GM12878 (cell line): ENCODE data around the gene HNRNPDL. TPM values are rescaled to one million over a fixed set of nuclear protein-coding genes. Genes with fewer than 3 reads are reported as not detected.
A peak's percentile ranks its signal among the peaks of the same experiment; 100 is the strongest.

Source experiments
- ATAC-seq: fragments of 200-7000 bp; cut with Tn5 transposase; 3 replicates; pipeline ENCODE4 v1.9.1; 2020; ENCODE audit warnings: mild to moderate bottlenecking, moderate library complexity
- BruUV-seq: library from RNA; stranded (reverse); fragments of 400-500 nt; replicated peaks from 2 replicates; lab custom pipeline; 2021; lab: Mats Ljungman, UMichigan
- CTCF ChIA-PET: fragments of 300-600 bp; sonication (Branson Sonifier 250); formaldehyde crosslinking; extraction: SDS; loops from one replicate; lab custom pipeline; 2021; ENCODE audit warnings: inconsistent platforms; lab: Yijun Ruan, JAX
- POLR2A ChIA-PET: fragments of 350-600 bp; formaldehyde crosslinking; extraction: SDS; loops from one replicate; lab custom pipeline; 2021; ENCODE audit warnings: inconsistent platforms; lab: Charles Lee
- RAD21 ChIA-PET: fragments of 300-600 bp; sonication (Branson Sonifier 250); formaldehyde crosslinking; loops from one replicate; lab custom pipeline; 2023; ENCODE audit warnings: antibody characterized with exemption; ENCODE audit not compliant: unreplicated experiment; lab: Charles Lee
- SMC1A ChIA-PET: fragments of 300-600 bp; sonication (Branson Sonifier 250); formaldehyde crosslinking; loops from one replicate; lab custom pipeline; 2023; ENCODE audit not compliant: unreplicated experiment, uncharacterized antibody; lab: Charles Lee
- DNase-seq: peaks from one replicate; pipeline ENCODE4 v3.0.0-alpha.2; 2011; ENCODE audit warnings: low read depth, low spot score
- FAIRE-seq: peaks from 3 replicates; lab custom pipeline; 2011; peaks lifted over from hg19 to GRCh38; lab: Jason Lieb, UNC
- H2AFZ ChIP-seq: 2 replicates; pipeline ENCODE4 v1.6.0; 2011; ENCODE audit warnings: low read depth, low read length, control low read depth; ENCODE audit not compliant: control insufficient read depth
- H3K27ac ChIP-seq: 2 replicates; pipeline ENCODE4 v1.5.1; 2011; ENCODE audit warnings: control low read depth; ENCODE audit not compliant: control insufficient read depth, insufficient read depth
- H3K27me3 ChIP-seq, 2 experiments: replicated peaks in 1 of 2; 2 replicates each; pipeline versions ENCODE4 v1.6.0 to v1.6.1; 2011; ENCODE audit warnings: low read length in 1 of 2; ENCODE audit not compliant: control insufficient read depth in 2 of 2, insufficient read depth in 2 of 2
- H3K36me3 ChIP-seq, 2 experiments: 2 replicates each; pipeline ENCODE4 v1.5.1; 2011; ENCODE audit warnings: low read length in 1 of 2; ENCODE audit not compliant: control insufficient read depth in 2 of 2, insufficient read depth in 2 of 2
- H3K4me1 ChIP-seq: 2 replicates; pipeline ENCODE4 v1.6.1; 2011; ENCODE audit warnings: mild to moderate bottlenecking, low read length, moderate library complexity, mixed read lengths; ENCODE audit not compliant: control insufficient read depth, insufficient read depth
- H3K4me2 ChIP-seq: 2 replicates; pipeline ENCODE4 v1.6.0; 2011; ENCODE audit warnings: control low read depth; ENCODE audit not compliant: control insufficient read depth, insufficient read depth
- H3K4me3 ChIP-seq: fragments of 200-600 bp; sonication (generic); 2 replicates; pipeline ENCODE4 v1.5.1; 2016
- H3K79me2 ChIP-seq: 2 replicates; pipeline ENCODE4 v1.6.0; 2011; ENCODE audit warnings: low read length; ENCODE audit not compliant: control insufficient read depth, insufficient read depth
- H3K9ac ChIP-seq: 2 replicates; pipeline ENCODE4 v1.8.0; 2011; ENCODE audit warnings: low read length, control low read depth, mixed read lengths; ENCODE audit not compliant: control insufficient read depth, insufficient read depth
- H3K9me3 ChIP-seq: replicated peaks from 3 replicates; pipeline ENCODE4 v1.5.1; 2011; ENCODE audit warnings: mild to moderate bottlenecking, low read length; ENCODE audit not compliant: control insufficient read depth, insufficient read depth
- H4K20me1 ChIP-seq: 2 replicates; pipeline ENCODE4 v1.6.0; 2011; ENCODE audit not compliant: control insufficient read depth, insufficient read depth
- RAD21 ChIP-seq: IDR thresholded peaks from 2 replicates; pipeline ENCODE4 v1.6.1; 2011; ENCODE audit warnings: mild to moderate bottlenecking, low read depth, low read length, moderate library complexity; ENCODE audit not compliant: insufficient read depth
- SMC3 ChIP-seq: IDR thresholded peaks from 2 replicates; pipeline ENCODE4 v1.6.1; 2011; ENCODE audit warnings: low read length, improper control_type of control experiment, borderline replicate concordance
- WGBS: methylation state at CpG from one replicate; pipeline ENCODE4 v1.1.6; 2016; ENCODE audit warnings: low lambda C conversion rate; ENCODE audit not compliant: insufficient replicate concordance, insufficient coverage; ENCODE audit errors: missing lambda C conversion rate; 5-methylcytosine and 5-hydroxymethylcytosine counted together
- in situ Hi-C: fragments of 300-500 bp; cut with MboI; formaldehyde crosslinking; loops from 9 replicates; pipeline ENCODE4 v1.14.3; 2018; ENCODE audit warnings: mixed read lengths
- intact Hi-C: fragments of 100-400 bp; cut with micrococcal nuclease; formaldehyde crosslinking; loops from one replicate; pipeline ENCODE4 v1.14.2; 2022; ENCODE audit not compliant: unreplicated experiment
- polyA plus RNA-seq, 11 experiments: library from polyadenylated mRNA; depleted of rRNA in 4 of 11; unstranded in 6 of 11; stranded (reverse) in 5 of 11; fragments of >200 nt; fragmentation: Nextera tagmentation in 4 of 11; fragmentation: Illumina TruSeq in 1 of 11; extraction: Ambion mirVana in 4 of 11; extraction: Trizol in 1 of 11; gene quantifications; 1 replicate in 1 of 11; 2 replicates in 10 of 11; pipeline versions ENCODE4 v1.2.1 to v1.2.3, GENCODE V29; 2011 to 2016; ENCODE audit warnings: inconsistent platforms in 2 of 11, missing spikeins in 2 of 11, low read depth in 1 of 11
- total RNA-seq, 4 experiments: library from RNA; depleted of rRNA in 3 of 4; stranded (reverse); fragments of >200 nt in 3 of 4; fragmentation: Illumina TruSeq in 1 of 4; extraction: Trizol in 1 of 4; gene quantifications; 2 replicates each; pipeline versions ENCODE4 v1.2.1 to v1.2.3, GENCODE V29; 2013 to 2021
- TF ChIP-seq, protein P1 (sequence below), 3 experiments: IDR thresholded peaks in 2 of 3; conservative IDR thresholded peaks in 1 of 3; 2 replicates each; pipeline ENCODE4 v1.5.1; 2011; ENCODE audit warnings: low read depth in 3 of 3, low read length in 3 of 3, mild to moderate bottlenecking in 3 of 3, control low read depth in 2 of 3, moderate library complexity in 2 of 3, inconsistent platforms in 1 of 3, mixed read lengths in 1 of 3; ENCODE audit not compliant: control insufficient read depth in 2 of 3, insufficient read depth in 1 of 3; ENCODE audit errors: extremely low read depth in 1 of 3
- TF ChIP-seq, protein P2 (sequence below): fragments of 450-650 bp; IDR thresholded peaks from 2 replicates; pipeline ENCODE4 v1.6.1; 2017; ENCODE audit warnings: low read depth, mild to moderate bottlenecking, moderate library complexity

HNRNPDL gene
- total and polyA plus RNA-seq, 10 of the 15 experiments (the other 5 are each of a cell fraction or from before 2014, with no cell fraction given): 217 to 510 (median 345) TPM

DNA sequence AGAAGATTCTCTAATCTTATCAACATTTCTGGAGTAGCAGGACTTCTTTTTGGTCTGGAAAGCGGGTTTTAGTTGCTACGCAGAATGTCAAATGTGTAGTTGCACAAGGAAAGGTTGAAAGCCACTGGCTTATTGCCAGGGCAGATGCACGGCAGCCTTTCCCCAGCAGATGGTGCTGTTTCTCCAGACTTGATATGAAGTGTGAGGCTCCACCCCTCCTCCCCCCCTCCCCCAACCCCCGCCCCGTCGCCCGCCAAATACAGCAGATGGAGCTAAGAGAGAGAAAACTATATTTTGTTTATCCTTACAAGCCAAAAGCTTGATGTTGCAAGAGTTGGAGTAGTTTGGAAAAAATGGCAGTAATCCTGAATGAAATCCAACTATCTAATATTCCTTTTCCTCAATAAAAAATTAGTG is 32.2 kb upstream of the HNRNPDL start:
- ChIA-PET SMC1A (interaction anchor here (0.6 to 3.1 kb wide), 4 partner anchors 8 to 568 kb away, joined by 3 to 17 read pairs (median 4); no protein-coding TSS in a partner anchor), RAD21 (interaction anchor here (0.6 to 2.9 kb wide), 7 partner anchors 20 to 580 kb away, joined by 3 to 17 read pairs (median 3); partner anchors contain the start of gene COPS4), POLR2A (interaction anchor here (0.6 kb wide), 1 partner anchor 272 kb away, joined by 4 read pairs; no protein-coding TSS in a partner anchor), CTCF (interaction anchor here (0.8 to 9.1 kb wide), 7 partner anchors 11 to 517 kb away, joined by 3 to 89 read pairs (median 3); no protein-coding TSS in a partner anchor)
- H3K27me3 ChIP-seq: no peaks in the 10 kb centered on the region
- no peak overlapping the region for H3K4me3 ChIP-seq
- H3K4me2 ChIP-seq: no peak overlapping the region
- peaks cover 9 to 11% of the 10 kb centered on the region in 2 experiments; a peak in 2 of 4 replicates for H3K36me3 ChIP-seq
- H2AFZ ChIP-seq: no peak overlapping the region
- ATAC-seq (peak; percentile 99), FAIRE-seq (peak; percentile 84), DNase-seq (peak; percentile 54)
- TF ChIP-seq, protein P1, sequence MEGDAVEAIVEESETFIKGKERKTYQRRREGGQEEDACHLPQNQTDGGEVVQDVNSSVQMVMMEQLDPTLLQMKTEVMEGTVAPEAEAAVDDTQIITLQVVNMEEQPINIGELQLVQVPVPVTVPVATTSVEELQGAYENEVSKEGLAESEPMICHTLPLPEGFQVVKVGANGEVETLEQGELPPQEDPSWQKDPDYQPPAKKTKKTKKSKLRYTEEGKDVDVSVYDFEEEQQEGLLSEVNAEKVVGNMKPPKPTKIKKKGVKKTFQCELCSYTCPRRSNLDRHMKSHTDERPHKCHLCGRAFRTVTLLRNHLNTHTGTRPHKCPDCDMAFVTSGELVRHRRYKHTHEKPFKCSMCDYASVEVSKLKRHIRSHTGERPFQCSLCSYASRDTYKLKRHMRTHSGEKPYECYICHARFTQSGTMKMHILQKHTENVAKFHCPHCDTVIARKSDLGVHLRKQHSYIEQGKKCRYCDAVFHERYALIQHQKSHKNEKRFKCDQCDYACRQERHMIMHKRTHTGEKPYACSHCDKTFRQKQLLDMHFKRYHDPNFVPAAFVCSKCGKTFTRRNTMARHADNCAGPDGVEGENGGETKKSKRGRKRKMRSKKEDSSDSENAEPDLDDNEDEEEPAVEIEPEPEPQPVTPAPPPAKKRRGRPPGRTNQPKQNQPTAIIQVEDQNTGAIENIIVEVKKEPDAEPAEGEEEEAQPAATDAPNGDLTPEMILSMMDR (IDR thresholded peaks at IDR 0.05 in 2 of 3, conservative IDR thresholded peaks at IDR 0.05 in 1 of 3; ENCODE audit: control insufficient read depth in 2 of 3, extremely low read depth in 1 of 3, insufficient read depth in 1 of 3, low read depth in 3 of 3, low read length in 3 of 3): peak; percentile 59 to 83 (median 82)
- TF ChIP-seq RAD21 (peak; percentile 71), SMC3 (peak; percentile 49)
- TF ChIP-seq, protein P2, sequence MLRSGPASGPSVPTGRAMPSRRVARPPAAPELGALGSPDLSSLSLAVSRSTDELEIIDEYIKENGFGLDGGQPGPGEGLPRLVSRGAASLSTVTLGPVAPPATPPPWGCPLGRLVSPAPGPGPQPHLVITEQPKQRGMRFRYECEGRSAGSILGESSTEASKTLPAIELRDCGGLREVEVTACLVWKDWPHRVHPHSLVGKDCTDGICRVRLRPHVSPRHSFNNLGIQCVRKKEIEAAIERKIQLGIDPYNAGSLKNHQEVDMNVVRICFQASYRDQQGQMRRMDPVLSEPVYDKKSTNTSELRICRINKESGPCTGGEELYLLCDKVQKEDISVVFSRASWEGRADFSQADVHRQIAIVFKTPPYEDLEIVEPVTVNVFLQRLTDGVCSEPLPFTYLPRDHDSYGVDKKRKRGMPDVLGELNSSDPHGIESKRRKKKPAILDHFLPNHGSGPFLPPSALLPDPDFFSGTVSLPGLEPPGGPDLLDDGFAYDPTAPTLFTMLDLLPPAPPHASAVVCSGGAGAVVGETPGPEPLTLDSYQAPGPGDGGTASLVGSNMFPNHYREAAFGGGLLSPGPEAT: no peak
- H3K27ac ChIP-seq: no peak overlapping the region
- no peaks in the 10 kb centered on the region for H3K9me3 ChIP-seq
- H3K9ac ChIP-seq: no peak overlapping the region
- H3K79me2 ChIP-seq: no peaks in the 10 kb centered on the region
- intact Hi-C loops (loop anchor here (1.0 to 10.0 kb wide), 2 partner anchors 277 to 822 kb away; partner anchors contain the start of gene COQ2), in situ Hi-C loops (loop anchor here (5.0 kb wide), 1 partner anchor 275 kb away; no protein-coding TSS in a partner anchor)
- no peaks in the 10 kb centered on the region for H4K20me1 ChIP-seq
- no peaks in the 10 kb centered on the region for H3K4me1 ChIP-seq
- no TSS peak for BruUV-seq
- WGBS: 7% methylated on average over 7 of the region's 7 CpGs
